Panc1 (cell line): ENCODE measurements around the gene KCNT1. TPM values are rescaled to one million over a fixed set of nuclear protein-coding genes. Genes with fewer than 3 reads are reported as not detected.

Source experiments
- ATAC-seq: fragments of 200-7000 bp; cut with Tn5 transposase; 2 replicates; pipeline ENCODE4 v1.9.1; 2020; ENCODE audit warnings: mild to moderate bottlenecking, moderate library complexity
- BruUV-seq: library from RNA; stranded (reverse); fragments of 400-500 nt; replicated peaks from 2 replicates; lab custom pipeline; 2021; lab: Mats Ljungman, UMichigan
- CTCF ChIA-PET: fragments of 300-600 bp; sonication (Branson Sonifier 250); formaldehyde crosslinking; loops from one replicate; lab custom pipeline; 2022; ENCODE audit warnings: antibody characterized with exemption; lab: Charles Lee
- POLR2A ChIA-PET: fragments of 300-600 bp; sonication (Branson Sonifier 250); formaldehyde crosslinking; loops from one replicate; lab custom pipeline; 2022; ENCODE audit warnings: antibody characterized with exemption; lab: Charles Lee
- DNase-seq: peaks from one replicate; pipeline ENCODE4 v3.0.0-alpha.2; 2010; ENCODE audit warnings: low read depth, low spot score
- H3K27ac ChIP-seq: 2 replicates; pipeline ENCODE4 v1.5.1; 2011; ENCODE audit warnings: mild to moderate bottlenecking, low read length, inconsistent platforms
- H3K27me3 ChIP-seq: fragments of 200-500 bp; sonication (Bioruptor generic); 2 replicates; pipeline ENCODE4 v1.6.0; 2014; ENCODE audit warnings: low read length, inconsistent platforms; ENCODE audit not compliant: control insufficient read depth, insufficient read depth
- H3K36me3 ChIP-seq: fragments of 200-500 bp; sonication (Bioruptor generic); 2 replicates; pipeline ENCODE4 v1.5.1; 2014; ENCODE audit warnings: inconsistent platforms, mild to moderate bottlenecking, low read length, moderate library complexity; ENCODE audit not compliant: control insufficient read depth, insufficient read depth
- H3K4me1 ChIP-seq: 2 replicates; pipeline ENCODE4 v1.5.1; 2011; ENCODE audit warnings: inconsistent platforms, mild to moderate bottlenecking, low read length, moderate library complexity; ENCODE audit not compliant: control insufficient read depth, insufficient read depth
- H3K4me3 ChIP-seq, 2 experiments: 2 replicates each; pipeline ENCODE4 v1.5.1; 2011 to 2012; ENCODE audit warnings: low read depth in 2 of 2, low read length in 2 of 2, mild to moderate bottlenecking in 2 of 2, inconsistent platforms in 1 of 2, moderate library complexity in 1 of 2
- H3K9me3 ChIP-seq: fragments of 200-500 bp; sonication (Bioruptor generic); 2 replicates; pipeline ENCODE4 v1.5.1; 2014; ENCODE audit warnings: low read depth, mild to moderate bottlenecking, inconsistent platforms, low read length, moderate library complexity; ENCODE audit not compliant: control insufficient read depth, insufficient read depth
- CTCF ChIP-seq: fragments of 450-650 bp; IDR thresholded peaks from 2 replicates; pipeline ENCODE4 v1.5.1; 2017; ENCODE audit warnings: mild to moderate bottlenecking
- POLR2AphosphoS5 ChIP-seq: IDR thresholded peaks from 2 replicates; pipeline ENCODE4 v1.6.1; 2012; ENCODE audit warnings: mild to moderate bottlenecking, low read depth, low read length, moderate library complexity
- REST ChIP-seq, 2 experiments: IDR thresholded peaks; 2 replicates each; pipeline ENCODE4 v1.6.1; 2011 to 2012; ENCODE audit warnings: low read depth in 2 of 2, control low read depth in 1 of 2, low read length in 1 of 2, mild to moderate bottlenecking in 1 of 2, moderate library complexity in 1 of 2; ENCODE audit not compliant: insufficient read depth in 1 of 2
- SIN3A ChIP-seq: IDR thresholded peaks from 2 replicates; pipeline ENCODE4 v1.6.1; 2012; ENCODE audit warnings: low read depth, mild to moderate bottlenecking, low read length, moderate library complexity, borderline replicate concordance; ENCODE audit not compliant: insufficient read depth
- TCF7L2 ChIP-seq: IDR thresholded peaks from 2 replicates; pipeline ENCODE4 v1.6.1; 2011; ENCODE audit warnings: mild to moderate bottlenecking, low read depth, low read length, inconsistent platforms
- in situ Hi-C: cut with HindIII; loops from 2 replicates; pipeline ENCODE4 v1.10.0; 2016; ENCODE audit warnings: low sequenced_read_pairs, low pct_unique_long_range_greater_than_20kb
- intact Hi-C: fragments of 100-400 bp; cut with micrococcal nuclease; formaldehyde crosslinking; loops from one replicate; pipeline ENCODE4 v1.10.0; 2022; ENCODE audit not compliant: unreplicated experiment
- total RNA-seq: library from RNA; stranded (reverse); gene quantifications from one replicate; pipeline ENCODE4 v1.2.1, GENCODE V29; 2021; ENCODE audit not compliant: unreplicated experiment

KCNT1 gene
- total RNA-seq, 1 experiment from 2014 or later = not detected

- no peaks in the 10 kb centered on the region for H3K36me3 ChIP-seq
- ATAC-seq (peak; percentile 50; the same call in 1 of the 2 replicates), DNase-seq (no peak)
- POLR2A ChIA-PET = interaction anchor here (0.6 kb wide), 1 partner anchor 241 kb away, joined by 3 read pairs; no protein-coding TSS in a partner anchor
- no peaks in the 10 kb centered on the region for H3K27me3 ChIP-seq
- no peaks in the 10 kb centered on the region for H3K4me1 ChIP-seq
- TF ChIP-seq REST (IDR thresholded peaks at IDR 0.05; ENCODE audit: insufficient read depth in 1 of 2, low read depth in 2 of 2, low read length in 1 of 2) (no peak), CTCF (no peak), SIN3A (no peak), POLR2AphosphoS5 (no peak), TCF7L2 (no peak)
- CTCF ChIA-PET = no interaction called here
- H3K9me3 ChIP-seq = no peaks in the 10 kb centered on the region
- intact Hi-C loops = no loop called here
- no peak overlapping the region for H3K4me3 ChIP-seq
- no peak overlapping the region for H3K27ac ChIP-seq
- in situ Hi-C loops = no loop called here
- BruUV-seq = no TSS peak
Observed at GRCh38 chr9:135718616-135719015, 16.6 kb downstream of the KCNT1 start.

GRCh38 chr9:135719472-135719871, 17.5 kb downstream of the KCNT1 start:
- Histone ChIP-seq H3K4me1 (no peaks in the 10 kb centered on the region), H3K27ac (no peak overlapping the region), H3K27me3 (no peaks in the 10 kb centered on the region), H3K36me3 (no peaks in the 10 kb centered on the region), H3K4me3 (no peak overlapping the region), H3K9me3 (no peaks in the 10 kb centered on the region)
- in situ Hi-C loops (no loop called here), intact Hi-C loops (no loop called here)
- BruUV-seq = no TSS peak
- DNase-seq (no peak), ATAC-seq (no peak)
- TF ChIP-seq REST (IDR thresholded peaks at IDR 0.05; ENCODE audit: insufficient read depth in 1 of 2, low read depth in 2 of 2, low read length in 1 of 2) = no peak
- TF ChIP-seq SIN3A = no peak
- no peak for TF ChIP-seq TCF7L2
- TF ChIP-seq CTCF = no peak
- TF ChIP-seq POLR2AphosphoS5 = no peak
- ChIA-PET POLR2A (interaction anchor here (0.5 kb wide), 1 partner anchor 188 kb away, joined by 3 read pairs; no protein-coding TSS in a partner anchor), CTCF (no interaction called here)
